Glutamatergic neuron (in vitro differentiated cells): ENCODE data around the gene FXYD7. TPM values are rescaled to one million over a fixed set of nuclear protein-coding genes. Genes with fewer than 3 reads are reported as not detected.
"Not testable (repeated sequence)": the region's sequence is repeated elsewhere in the genome, so short reads cannot be mapped to it uniquely, and the experiment has no call there.

ENCODE experiments used
- DNase-seq: peaks from one replicate; pipeline ENCODE4 v3.0.0; 2022
- H3K27ac Mint-ChIP-seq: one replicate; pipeline ENCODE4 v1.8.0; 2020; ENCODE audit warnings: mild to moderate bottlenecking, mixed read lengths, inconsistent platforms; ENCODE audit not compliant: unreplicated experiment
- H3K27me3 Mint-ChIP-seq: one replicate; pipeline ENCODE4 v1.8.0; 2020; ENCODE audit warnings: mild to moderate bottlenecking, moderate library complexity, mixed read lengths, inconsistent platforms; ENCODE audit not compliant: unreplicated experiment
- H3K36me3 Mint-ChIP-seq: one replicate; pipeline ENCODE4 v1.8.0; 2020; ENCODE audit warnings: mild to moderate bottlenecking, mixed read lengths, inconsistent platforms; ENCODE audit not compliant: unreplicated experiment
- H3K4me1 Mint-ChIP-seq: one replicate; pipeline ENCODE4 v1.8.0; 2020; ENCODE audit warnings: mild to moderate bottlenecking, low read depth, mixed read lengths, inconsistent platforms; ENCODE audit not compliant: unreplicated experiment
- H3K4me3 Mint-ChIP-seq: one replicate; pipeline ENCODE4 v1.8.0; 2020; ENCODE audit warnings: mild to moderate bottlenecking, mixed read lengths, inconsistent platforms; ENCODE audit not compliant: unreplicated experiment
- H3K9me3 Mint-ChIP-seq: one replicate; pipeline ENCODE4 v1.8.0; 2020; ENCODE audit warnings: mild to moderate bottlenecking, moderate library complexity, mixed read lengths, inconsistent platforms; ENCODE audit not compliant: unreplicated experiment
- total RNA-seq: library from RNA; stranded (reverse); fragmentation: NEBNext Ultra II Directional; extraction: Animal tissue kit (Norgen Biotek cat#: 25700); gene quantifications from one replicate; pipeline ENCODE4 v1.2.1, GENCODE V29; 2021; ENCODE audit not compliant: unreplicated experiment
- TF ChIP-seq, protein P1 (sequence below): fragments of 200-600 bp; sonication (generic); IDR thresholded peaks from one replicate; pipeline ENCODE4 v1.5.0; 2021; ENCODE audit not compliant: partially characterized antibody, unreplicated experiment

FXYD7 gene
- total RNA-seq, 1 donor from 2014 or later: 22.3 TPM

DNA sequence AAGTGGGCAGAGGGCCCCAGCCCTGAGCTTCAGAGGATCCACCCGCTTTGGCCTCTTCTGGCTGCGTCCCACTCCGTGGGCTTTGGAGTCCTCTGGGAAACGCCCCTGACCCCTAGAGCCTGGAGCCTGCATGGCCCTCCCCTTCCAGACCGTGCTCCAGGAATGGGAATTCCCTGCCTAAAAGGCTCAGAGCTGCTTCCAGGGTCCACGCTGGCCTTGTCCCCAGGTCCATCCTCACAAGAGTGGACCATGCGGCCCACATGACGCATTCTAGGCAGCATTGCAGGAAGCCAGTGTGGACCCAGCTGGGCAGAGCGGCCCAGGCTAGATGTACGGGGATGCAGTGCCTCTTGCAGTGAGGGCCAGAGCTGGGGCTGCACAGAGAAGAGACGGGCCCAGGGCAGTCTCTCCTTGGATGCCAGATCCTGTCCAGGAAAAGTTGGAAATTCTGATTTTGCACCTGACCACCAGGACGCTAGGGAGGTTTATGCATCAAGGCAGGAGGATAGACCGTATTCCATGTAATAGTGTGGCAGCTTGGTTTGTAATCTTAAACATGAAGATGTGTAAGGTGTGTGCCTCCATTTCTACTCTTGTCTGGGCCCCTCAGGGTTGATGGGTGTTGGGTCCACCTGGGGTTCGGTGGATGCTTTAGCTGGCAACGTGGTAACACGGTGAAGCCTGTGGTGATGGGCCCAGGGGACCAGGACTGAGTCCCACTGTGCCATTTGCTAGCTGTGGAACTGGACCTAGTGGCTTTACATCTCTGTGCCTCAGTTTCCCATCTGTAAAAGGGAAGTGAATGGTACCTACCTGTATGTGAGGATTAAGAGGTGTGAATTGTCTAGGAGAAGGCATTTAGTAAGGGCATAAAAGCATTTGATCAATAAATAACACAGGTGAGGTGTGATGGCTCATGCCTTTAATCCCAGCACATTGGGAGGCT lies 42.2 kb upstream of the FXYD7 start:
- Mint-ChIP-seq H3K4me3 (no peak overlapping the region), H3K4me1 (peaks cover 5% of the 10 kb centered on the region), H3K9me3 (peaks cover 2% of the 10 kb centered on the region), H3K27ac (no peak overlapping the region), H3K27me3 (peaks cover 3% of the 10 kb centered on the region), H3K36me3 (no peaks in the 10 kb centered on the region)
- no peak for DNase-seq
- TF ChIP-seq, protein P1, sequence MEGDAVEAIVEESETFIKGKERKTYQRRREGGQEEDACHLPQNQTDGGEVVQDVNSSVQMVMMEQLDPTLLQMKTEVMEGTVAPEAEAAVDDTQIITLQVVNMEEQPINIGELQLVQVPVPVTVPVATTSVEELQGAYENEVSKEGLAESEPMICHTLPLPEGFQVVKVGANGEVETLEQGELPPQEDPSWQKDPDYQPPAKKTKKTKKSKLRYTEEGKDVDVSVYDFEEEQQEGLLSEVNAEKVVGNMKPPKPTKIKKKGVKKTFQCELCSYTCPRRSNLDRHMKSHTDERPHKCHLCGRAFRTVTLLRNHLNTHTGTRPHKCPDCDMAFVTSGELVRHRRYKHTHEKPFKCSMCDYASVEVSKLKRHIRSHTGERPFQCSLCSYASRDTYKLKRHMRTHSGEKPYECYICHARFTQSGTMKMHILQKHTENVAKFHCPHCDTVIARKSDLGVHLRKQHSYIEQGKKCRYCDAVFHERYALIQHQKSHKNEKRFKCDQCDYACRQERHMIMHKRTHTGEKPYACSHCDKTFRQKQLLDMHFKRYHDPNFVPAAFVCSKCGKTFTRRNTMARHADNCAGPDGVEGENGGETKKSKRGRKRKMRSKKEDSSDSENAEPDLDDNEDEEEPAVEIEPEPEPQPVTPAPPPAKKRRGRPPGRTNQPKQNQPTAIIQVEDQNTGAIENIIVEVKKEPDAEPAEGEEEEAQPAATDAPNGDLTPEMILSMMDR: no peak

GRCh38 chr19:35101949-35102348 lies 41.1 kb upstream of the FXYD7 start:
- H3K36me3 Mint-ChIP-seq, H3K27me3 Mint-ChIP-seq, DNase-seq, H3K27ac Mint-ChIP-seq, H3K4me3 Mint-ChIP-seq, H3K9me3 Mint-ChIP-seq, H3K4me1 Mint-ChIP-seq: not testable (repeated sequence)

- DNase-seq, H3K4me3 Mint-ChIP-seq, H3K27me3 Mint-ChIP-seq, H3K9me3 Mint-ChIP-seq, H3K4me1 Mint-ChIP-seq, H3K27ac Mint-ChIP-seq, H3K36me3 Mint-ChIP-seq: not testable (repeated sequence)
Measured at GRCh38 chr19:35103614-35104013, 39.4 kb upstream of the FXYD7 start.

- Mint-ChIP-seq H3K4me1 (no peaks in the 10 kb centered on the region), H3K9me3 (peaks cover 3% of the 10 kb centered on the region), H3K27me3 (no peaks in the 10 kb centered on the region), H3K27ac (no peak overlapping the region), H3K4me3 (no peak overlapping the region), H3K36me3 (no peaks in the 10 kb centered on the region)
- TF ChIP-seq, protein P1: no peak
- DNase-seq: no peak
Measured at GRCh38 chr19:35104361-35104760, 38.7 kb upstream of the FXYD7 start.

GRCh38 chr19:35105047-35105410 lies 38.0 kb upstream of the FXYD7 start:
- Mint-ChIP-seq H3K27me3 (no peaks in the 10 kb centered on the region), H3K4me1 (no peaks in the 10 kb centered on the region), H3K36me3 (no peaks in the 10 kb centered on the region), H3K4me3 (no peak overlapping the region), H3K9me3 (peaks cover 3% of the 10 kb centered on the region), H3K27ac (no peak overlapping the region)
- TF ChIP-seq, protein P1: no peak
- DNase-seq: no peak

- DNase-seq: no peak
- Mint-ChIP-seq H3K9me3 (peaks cover 3% of the 10 kb centered on the region), H3K27ac (no peak overlapping the region), H3K4me1 (peaks cover under 1% of the 10 kb centered on the region), H3K36me3 (no peaks in the 10 kb centered on the region), H3K4me3 (no peak overlapping the region), H3K27me3 (no peaks in the 10 kb centered on the region)
- TF ChIP-seq, protein P1: no peak
Measured at GRCh38 chr19:35105411-35106290, 37.4 kb upstream of the FXYD7 start.
